Measurements from ENCODE around the gene PHKG1. TPM values are rescaled to one million over a fixed set of nuclear protein-coding genes. Genes with fewer than 3 reads are reported as not detected.
"Not testable (repeated sequence)": the region's sequence is repeated elsewhere in the genome, so short reads cannot be mapped to it uniquely, and the experiment has no call there.

The PHKG1 gene
- total RNA-seq = 1 to 10 TPM; 2.6 to 4.3 (median 2.8) TPM

DNA sequence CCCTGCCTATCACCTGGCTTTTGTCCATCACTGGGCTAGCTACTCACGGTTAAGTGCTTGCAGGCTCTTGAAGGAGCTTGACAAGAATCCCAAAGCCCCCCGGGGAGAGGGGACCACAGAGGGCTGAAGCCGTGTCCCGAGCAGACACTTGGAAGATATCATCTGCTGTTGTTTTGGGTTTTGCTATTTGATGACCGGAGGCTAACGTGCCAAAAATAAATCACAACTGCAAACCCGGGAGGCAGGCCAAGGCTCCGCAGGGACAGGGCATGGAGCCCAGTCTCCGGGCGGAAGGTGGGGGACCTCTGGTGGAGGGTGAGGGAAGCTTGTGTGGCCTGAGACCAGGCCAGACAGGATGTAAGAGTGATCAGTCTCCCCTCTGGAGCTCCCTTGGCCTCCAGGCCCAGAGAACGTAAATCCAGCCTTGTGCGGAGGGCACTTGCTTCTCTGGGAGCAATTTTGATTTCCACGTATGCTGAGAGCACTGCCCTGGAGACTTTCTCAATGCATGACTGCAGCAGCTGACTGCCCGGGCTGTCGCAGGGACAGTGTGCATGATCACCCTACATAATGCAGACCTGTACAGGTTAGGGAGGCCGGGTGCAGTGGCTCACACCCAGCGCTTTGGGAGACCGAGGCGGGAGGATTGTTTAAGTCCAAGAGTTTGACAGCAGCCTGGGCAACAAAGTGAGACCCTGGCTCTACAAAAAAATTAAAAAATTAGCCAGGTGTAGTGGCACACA, at the start of gene PHKG1:
TSS of gene PHKG1 (minus strand) at position 164 of the 743 bp plus-strand sequence. CDS start 4,011 bp downstream, outside the sequence.
- peak in 2 of 3 donors; percentile 21 to 42 for TF ChIP-seq POLR2AphosphoS5 (IDR thresholded peaks at IDR 0.05)
- TF ChIP-seq, protein P1, sequence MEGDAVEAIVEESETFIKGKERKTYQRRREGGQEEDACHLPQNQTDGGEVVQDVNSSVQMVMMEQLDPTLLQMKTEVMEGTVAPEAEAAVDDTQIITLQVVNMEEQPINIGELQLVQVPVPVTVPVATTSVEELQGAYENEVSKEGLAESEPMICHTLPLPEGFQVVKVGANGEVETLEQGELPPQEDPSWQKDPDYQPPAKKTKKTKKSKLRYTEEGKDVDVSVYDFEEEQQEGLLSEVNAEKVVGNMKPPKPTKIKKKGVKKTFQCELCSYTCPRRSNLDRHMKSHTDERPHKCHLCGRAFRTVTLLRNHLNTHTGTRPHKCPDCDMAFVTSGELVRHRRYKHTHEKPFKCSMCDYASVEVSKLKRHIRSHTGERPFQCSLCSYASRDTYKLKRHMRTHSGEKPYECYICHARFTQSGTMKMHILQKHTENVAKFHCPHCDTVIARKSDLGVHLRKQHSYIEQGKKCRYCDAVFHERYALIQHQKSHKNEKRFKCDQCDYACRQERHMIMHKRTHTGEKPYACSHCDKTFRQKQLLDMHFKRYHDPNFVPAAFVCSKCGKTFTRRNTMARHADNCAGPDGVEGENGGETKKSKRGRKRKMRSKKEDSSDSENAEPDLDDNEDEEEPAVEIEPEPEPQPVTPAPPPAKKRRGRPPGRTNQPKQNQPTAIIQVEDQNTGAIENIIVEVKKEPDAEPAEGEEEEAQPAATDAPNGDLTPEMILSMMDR (IDR thresholded peaks at IDR 0.05) = peak in 2 of 3 donors; percentile 22 to 36
- no peak for TF ChIP-seq POLR2A (IDR thresholded peaks at IDR 0.05)
- Histone ChIP-seq H3K4me1 (peaks cover 4 to 7% of the 10 kb centered on the region in 2 donors), H3K36me3 (no peaks in the 10 kb centered on the region), H3K27me3 (no peaks in the 10 kb centered on the region), H3K4me3 (peak within 1 kb of the TSS in 2 of 3 donors; percentile 25 to 53), H3K27ac (peak within 1 kb of the TSS; percentile 58 to 67), H3K9me3 (no peaks in the 10 kb centered on the region)
- intact Hi-C loops (cut with DNase I; ENCODE audit: low total_unique reads) = no loop called here
- peak; percentile 68 to 88 for DNase-seq (ENCODE audit: low spot score in 2 of 2)

DNA sequence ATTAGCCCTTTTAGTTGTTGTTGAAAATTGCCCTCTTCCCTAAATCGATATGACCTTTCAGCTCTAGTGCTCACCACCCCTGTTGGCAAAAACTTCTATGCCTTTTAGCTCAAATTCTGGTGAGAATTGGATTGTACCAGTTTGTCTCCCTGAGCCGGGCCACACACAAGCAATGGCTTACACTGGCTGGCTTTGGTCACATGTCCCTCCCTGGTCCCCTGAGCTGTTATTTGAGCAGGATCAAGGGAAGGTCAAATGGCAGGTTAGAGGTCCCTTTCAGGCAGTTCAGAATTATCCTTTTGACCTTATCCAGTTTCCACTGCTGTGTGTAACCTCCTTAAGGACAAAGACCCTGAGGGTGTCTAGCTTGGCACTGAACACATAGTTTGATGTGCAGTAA, 38.3 kb upstream of the PHKG1 start:
- not testable (repeated sequence) for H3K9me3 ChIP-seq; H3K27ac ChIP-seq; H3K4me1 ChIP-seq; H3K4me3 ChIP-seq; H3K27me3 ChIP-seq; DNase-seq (ENCODE audit: low spot score in 2 of 2); H3K36me3 ChIP-seq
- intact Hi-C loops (cut with DNase I; ENCODE audit: low total_unique reads) = loop anchor here (2.0 kb wide), 1 partner anchor 34 kb away; no protein-coding TSS in a partner anchor

DNA sequence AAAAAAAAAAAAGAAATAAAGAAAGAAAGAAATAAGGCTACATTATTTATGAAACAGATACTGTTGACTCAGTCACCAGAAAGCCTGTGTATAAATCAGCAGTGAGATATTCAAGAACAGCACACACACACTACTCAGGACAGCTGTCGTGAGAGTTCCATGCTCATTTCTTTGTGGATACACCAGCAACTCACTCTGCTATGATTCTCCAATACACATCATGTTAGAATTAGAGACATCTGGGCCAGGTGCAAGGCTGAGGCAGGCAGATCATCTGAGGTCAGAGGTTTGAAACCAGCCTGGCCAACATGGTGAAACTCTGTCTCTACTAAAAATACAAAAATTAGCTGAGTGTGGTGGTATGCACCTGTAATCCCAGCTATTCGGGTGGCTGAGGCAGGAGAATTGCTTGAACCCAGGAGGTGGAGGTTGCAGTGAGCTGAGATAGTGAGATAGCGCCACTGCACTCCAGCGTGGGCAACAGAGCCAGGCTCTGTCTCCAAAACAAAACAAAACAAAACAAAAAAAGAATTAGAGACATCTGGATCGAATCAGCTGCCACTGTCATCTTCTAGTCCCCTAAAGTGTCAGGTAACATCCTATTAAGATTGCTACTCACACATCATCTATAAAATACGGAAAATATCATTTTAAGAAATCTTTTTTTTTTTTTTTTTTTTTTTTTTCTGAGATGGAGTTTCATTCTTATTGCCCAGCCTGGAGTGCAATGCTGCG, 34.7 kb upstream of the PHKG1 start:
- TF ChIP-seq POLR2A (IDR thresholded peaks at IDR 0.05) (no peak), POLR2AphosphoS5 (IDR thresholded peaks at IDR 0.05) (no peak)
- TF ChIP-seq, protein P1 (IDR thresholded peaks at IDR 0.05) = no peak
- DNase-seq (ENCODE audit: low spot score in 2 of 2) = no peak
- intact Hi-C loops (cut with DNase I; ENCODE audit: low total_unique reads) = no loop called here
- H3K9me3 ChIP-seq = no peaks in the 10 kb centered on the region
- no peak overlapping the region for H3K27ac ChIP-seq
- no peaks in the 10 kb centered on the region for H3K4me1 ChIP-seq
- no peaks in the 10 kb centered on the region for H3K36me3 ChIP-seq
- no peaks in the 10 kb centered on the region for H3K27me3 ChIP-seq
- no peak overlapping the region for H3K4me3 ChIP-seq

DNA sequence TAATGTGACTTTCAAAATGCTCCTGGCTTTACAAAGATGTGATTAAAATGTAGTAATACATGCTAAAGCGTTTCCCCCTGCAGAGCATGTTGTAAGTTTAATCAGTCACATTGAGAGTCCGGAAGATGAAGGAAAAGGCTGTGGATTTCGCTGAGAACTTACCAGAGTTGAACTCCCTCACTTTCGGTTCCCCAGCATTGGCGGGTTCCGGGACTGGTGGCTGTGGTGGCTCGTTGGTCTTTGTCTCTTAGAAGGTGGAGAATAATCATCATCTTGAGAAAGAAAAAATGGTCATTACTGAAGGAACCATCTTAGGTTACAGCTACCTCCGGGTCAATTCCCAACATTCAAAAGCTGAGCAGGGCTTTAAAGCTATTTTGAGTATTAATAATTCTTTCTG, 33.1 kb upstream of the PHKG1 start:
- Histone ChIP-seq H3K27me3 (no peaks in the 10 kb centered on the region), H3K9me3 (no peaks in the 10 kb centered on the region), H3K27ac (no peak overlapping the region), H3K4me3 (no peak overlapping the region), H3K4me1 (no peaks in the 10 kb centered on the region), H3K36me3 (no peaks in the 10 kb centered on the region)
- DNase-seq (ENCODE audit: low spot score in 2 of 2) = no peak
- intact Hi-C loops (cut with DNase I; ENCODE audit: low total_unique reads) = no loop called here
- TF ChIP-seq POLR2AphosphoS5 (IDR thresholded peaks at IDR 0.05) = no peak

DNA sequence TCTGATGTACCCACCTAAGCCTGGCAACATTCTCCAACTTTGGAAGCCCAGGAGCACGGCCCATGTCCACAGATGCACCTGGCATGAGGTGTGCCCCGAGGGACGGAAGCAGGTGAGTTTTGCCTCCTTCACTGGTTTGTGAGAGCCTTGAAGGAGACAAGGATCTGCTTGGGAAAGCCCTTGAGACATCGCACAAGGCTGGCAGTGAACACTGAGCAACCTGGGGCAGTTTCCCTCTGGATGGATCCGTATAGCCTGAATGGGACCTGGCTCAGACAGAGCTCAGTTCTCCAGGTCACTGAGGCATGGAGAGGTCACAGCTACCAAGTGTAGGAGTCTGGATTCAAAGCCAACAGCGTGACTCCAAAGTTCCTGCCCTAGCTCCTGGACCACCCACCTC, 32.2 kb upstream of the PHKG1 start:
- TF ChIP-seq, protein P1 (IDR thresholded peaks at IDR 0.05) = no peak
- TF ChIP-seq POLR2A (IDR thresholded peaks at IDR 0.05) (no peak), POLR2AphosphoS5 (IDR thresholded peaks at IDR 0.05) (no peak)
- Histone ChIP-seq H3K27me3 (no peaks in the 10 kb centered on the region), H3K4me1 (no peaks in the 10 kb centered on the region), H3K36me3 (no peaks in the 10 kb centered on the region), H3K4me3 (no peak overlapping the region), H3K9me3 (no peaks in the 10 kb centered on the region), H3K27ac (no peak overlapping the region)
- intact Hi-C loops (cut with DNase I; ENCODE audit: low total_unique reads) = no loop called here
- no peak for DNase-seq (ENCODE audit: low spot score in 2 of 2)

DNA sequence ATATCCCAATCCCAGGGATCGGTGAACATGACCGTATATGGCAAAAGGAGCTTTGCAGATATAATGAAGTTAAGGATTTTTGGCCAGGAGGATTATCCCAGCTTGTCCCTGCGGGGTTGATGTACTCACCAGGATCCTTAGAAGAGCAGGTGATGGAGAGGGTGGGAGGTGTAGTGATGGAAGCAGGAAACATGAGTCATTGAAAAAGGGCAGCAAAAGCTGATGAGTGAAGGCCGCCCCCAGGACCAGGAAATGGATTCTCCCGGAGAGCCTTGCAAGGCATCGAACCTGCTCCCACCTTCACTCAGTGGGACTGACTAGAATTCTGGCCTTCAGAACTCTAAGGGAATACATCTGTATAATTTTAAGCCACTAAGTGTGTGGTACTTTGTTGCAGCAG, 28.7 kb upstream of the PHKG1 start:
- TF ChIP-seq, protein P1 (IDR thresholded peaks at IDR 0.05) = no peak
- TF ChIP-seq POLR2A (IDR thresholded peaks at IDR 0.05) (no peak), POLR2AphosphoS5 (IDR thresholded peaks at IDR 0.05) (no peak)
- Histone ChIP-seq H3K4me1 (no peaks in the 10 kb centered on the region), H3K27ac (no peak overlapping the region), H3K4me3 (no peak overlapping the region), H3K27me3 (no peaks in the 10 kb centered on the region), H3K36me3 (no peaks in the 10 kb centered on the region), H3K9me3 (no peaks in the 10 kb centered on the region)
- DNase-seq (ENCODE audit: low spot score in 2 of 2) = no peak
- intact Hi-C loops (cut with DNase I; ENCODE audit: low total_unique reads) = no loop called here

Data from breast epithelium (tissue), 4 donors.